ENCODE measurements around the gene ZNF853. TPM values are rescaled to one million over a fixed set of nuclear protein-coding genes. Genes with fewer than 3 reads are reported as not detected.

Gene ZNF853
- total RNA-seq, 1 donor from 2014 or later: 25.7 TPM

DNA sequence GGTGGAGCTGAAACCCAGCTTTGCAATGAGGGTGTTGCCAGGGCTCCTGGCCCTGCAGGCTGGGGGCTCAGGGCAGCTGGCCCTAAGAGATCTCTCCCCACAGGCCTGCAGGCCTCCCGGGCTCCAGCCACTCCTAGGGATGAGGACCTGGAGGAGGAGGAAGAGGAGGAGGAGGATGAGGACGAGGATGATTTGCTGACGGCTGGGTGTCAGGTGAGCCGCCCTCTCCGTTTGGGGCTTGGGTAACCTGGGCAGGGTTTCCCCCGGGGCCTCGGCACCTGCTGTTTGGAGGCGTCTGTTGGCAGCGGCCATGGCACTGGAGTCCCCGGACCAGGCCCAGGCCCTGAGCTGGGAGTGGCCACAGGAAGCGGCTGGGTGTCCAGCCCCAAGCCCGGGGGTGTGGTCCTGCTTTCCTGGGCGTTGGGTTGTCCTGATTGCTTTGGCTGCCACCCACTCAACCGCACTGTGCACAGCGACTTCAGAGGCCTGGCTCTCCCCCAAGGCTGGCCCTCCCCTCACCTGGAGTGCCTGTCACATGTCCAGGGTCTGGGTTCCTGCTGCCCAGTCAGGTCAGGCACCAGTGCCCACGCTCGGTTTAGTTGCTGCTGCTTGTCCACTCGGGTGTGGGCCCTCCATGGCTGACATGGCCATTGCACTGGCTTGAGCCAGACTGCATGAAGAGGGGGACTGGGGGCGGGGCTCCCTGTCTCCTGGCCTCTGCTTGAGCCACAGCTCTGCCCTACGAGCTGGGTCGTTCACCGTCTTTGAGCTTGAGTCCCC lies 27.6 kb downstream of the ZNF853 start:
- Histone ChIP-seq H3K27me3 (ENCODE audit: control insufficient read depth, insufficient read depth, low read length) (no peaks in the 10 kb centered on the region), H3K4me3 (ENCODE audit: low read depth, low read length) (no peak overlapping the region), H3K36me3 (ENCODE audit: control insufficient read depth, insufficient read depth, low read length) (peaks cover 1% of the 10 kb centered on the region)
- no peak for DNase-seq (ENCODE audit: low read depth)
- TF ChIP-seq, protein P1, sequence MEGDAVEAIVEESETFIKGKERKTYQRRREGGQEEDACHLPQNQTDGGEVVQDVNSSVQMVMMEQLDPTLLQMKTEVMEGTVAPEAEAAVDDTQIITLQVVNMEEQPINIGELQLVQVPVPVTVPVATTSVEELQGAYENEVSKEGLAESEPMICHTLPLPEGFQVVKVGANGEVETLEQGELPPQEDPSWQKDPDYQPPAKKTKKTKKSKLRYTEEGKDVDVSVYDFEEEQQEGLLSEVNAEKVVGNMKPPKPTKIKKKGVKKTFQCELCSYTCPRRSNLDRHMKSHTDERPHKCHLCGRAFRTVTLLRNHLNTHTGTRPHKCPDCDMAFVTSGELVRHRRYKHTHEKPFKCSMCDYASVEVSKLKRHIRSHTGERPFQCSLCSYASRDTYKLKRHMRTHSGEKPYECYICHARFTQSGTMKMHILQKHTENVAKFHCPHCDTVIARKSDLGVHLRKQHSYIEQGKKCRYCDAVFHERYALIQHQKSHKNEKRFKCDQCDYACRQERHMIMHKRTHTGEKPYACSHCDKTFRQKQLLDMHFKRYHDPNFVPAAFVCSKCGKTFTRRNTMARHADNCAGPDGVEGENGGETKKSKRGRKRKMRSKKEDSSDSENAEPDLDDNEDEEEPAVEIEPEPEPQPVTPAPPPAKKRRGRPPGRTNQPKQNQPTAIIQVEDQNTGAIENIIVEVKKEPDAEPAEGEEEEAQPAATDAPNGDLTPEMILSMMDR (IDR thresholded peaks at IDR 0.05; ENCODE audit: insufficient read depth, low read length, poor library complexity, severe bottlenecking): no peak

DNA sequence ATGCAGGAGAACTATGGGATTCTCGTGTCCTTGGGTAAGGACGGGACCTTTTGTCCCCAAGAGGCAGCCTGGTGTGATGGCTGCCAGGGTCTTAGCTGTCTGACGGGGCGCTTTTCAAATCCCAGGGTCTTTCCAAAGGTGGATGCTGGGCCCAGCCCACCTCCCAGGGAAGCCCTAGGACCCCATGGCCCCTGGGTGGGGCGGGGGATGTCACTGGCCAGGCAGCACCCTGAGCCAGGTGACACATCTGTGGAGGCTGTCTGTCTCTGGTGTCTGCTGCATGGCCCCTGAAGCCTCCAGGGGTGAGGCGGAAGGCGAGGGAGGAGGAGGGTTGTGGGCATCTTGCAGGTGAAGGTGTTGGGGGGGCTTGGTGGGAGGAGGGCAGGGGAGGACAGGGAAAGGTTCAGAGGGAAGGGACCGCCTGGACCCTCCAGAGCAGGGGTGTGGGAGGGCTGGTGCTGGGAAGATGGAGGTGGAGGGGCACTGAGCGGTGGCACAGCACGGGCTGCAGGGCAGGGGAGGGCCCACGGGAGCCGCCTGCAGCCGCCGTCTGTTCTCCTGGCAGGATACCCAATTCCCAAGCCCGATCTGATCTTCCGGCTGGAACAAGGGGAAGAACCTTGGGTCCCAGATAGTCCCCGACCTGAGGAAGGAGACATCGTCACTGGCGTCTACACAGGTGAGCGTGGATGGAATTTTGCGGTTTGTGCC lies 28.7 kb downstream of the ZNF853 start:
- Histone ChIP-seq H3K27me3 (ENCODE audit: control insufficient read depth, insufficient read depth, low read length) (no peaks in the 10 kb centered on the region), H3K4me3 (ENCODE audit: low read depth, low read length) (no peak overlapping the region), H3K36me3 (ENCODE audit: control insufficient read depth, insufficient read depth, low read length) (peaks cover 1% of the 10 kb centered on the region)
- DNase-seq (ENCODE audit: low read depth): no peak
- TF ChIP-seq, protein P1 (IDR thresholded peaks at IDR 0.05; ENCODE audit: insufficient read depth, low read length, poor library complexity, severe bottlenecking): no peak

DNA sequence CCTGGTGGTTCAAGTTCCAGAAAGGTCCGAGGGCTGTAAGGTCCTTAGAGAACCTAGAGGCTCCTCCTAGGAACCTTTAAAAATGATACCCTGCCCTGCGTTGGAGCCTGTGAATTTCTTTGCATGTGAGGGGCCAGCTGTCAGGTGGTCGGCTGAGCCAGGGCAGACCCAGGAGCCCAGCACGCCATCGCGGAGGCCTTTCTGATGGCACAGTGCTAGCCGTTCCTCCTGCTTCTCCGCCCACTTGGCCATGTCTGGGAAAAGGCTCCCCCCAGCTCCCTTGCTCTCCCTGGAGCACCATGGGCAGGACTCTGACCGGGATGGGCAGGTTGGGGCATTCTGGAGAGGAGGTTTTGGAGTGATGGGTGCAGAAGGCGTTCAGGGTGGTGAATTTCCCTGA lies 29.3 kb downstream of the ZNF853 start:
- Histone ChIP-seq H3K36me3 (ENCODE audit: control insufficient read depth, insufficient read depth, low read length) (peaks cover 1% of the 10 kb centered on the region), H3K4me3 (ENCODE audit: low read depth, low read length) (no peak overlapping the region), H3K27me3 (ENCODE audit: control insufficient read depth, insufficient read depth, low read length) (no peaks in the 10 kb centered on the region)
- TF ChIP-seq, protein P1 (IDR thresholded peaks at IDR 0.05; ENCODE audit: insufficient read depth, low read length, poor library complexity, severe bottlenecking): no peak
- no peak for DNase-seq (ENCODE audit: low read depth)

DNA sequence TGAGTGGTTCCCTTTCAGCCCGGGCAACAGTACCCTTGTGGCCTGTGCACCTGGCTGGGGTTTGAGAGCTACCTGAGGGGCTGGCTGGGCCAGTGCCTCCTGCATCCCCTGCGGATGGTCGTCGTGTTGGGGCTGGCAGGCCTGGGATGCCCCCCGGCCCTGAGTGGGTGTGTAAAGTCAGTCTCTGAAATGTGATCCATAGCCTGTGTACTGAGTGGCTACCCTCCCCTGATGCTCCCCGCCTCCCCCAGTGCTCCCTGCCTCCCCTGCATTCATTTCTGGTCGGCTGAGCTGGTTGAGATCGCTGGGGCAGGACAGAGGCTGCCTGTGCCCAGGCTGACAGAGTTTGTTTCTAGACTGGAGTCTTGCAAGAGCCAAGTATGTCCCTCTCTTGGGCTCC lies 31.1 kb downstream of the ZNF853 start:
- TF ChIP-seq, protein P1 (IDR thresholded peaks at IDR 0.05; ENCODE audit: insufficient read depth, low read length, poor library complexity, severe bottlenecking): no peak

DNA sequence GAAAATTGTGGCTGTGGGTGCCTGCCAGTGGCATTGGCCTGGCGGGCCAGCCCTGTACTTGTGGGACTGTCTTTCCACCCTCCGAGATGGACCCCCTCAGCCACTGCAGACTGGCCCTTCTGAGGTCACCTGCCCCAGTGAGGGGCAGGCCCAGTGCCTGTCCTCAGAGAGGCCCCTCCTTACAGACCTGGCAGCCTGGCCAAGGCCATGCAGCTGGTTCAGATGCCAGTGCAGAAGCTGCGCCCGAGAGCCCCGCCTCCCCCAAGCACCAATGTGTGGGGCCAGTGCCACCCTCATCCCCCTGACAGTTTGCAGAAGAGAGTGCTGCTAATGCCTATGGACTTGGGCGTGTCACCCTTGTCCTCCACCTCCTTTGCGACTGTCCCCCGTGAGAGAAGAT lies 31.7 kb downstream of the ZNF853 start:
- DNase-seq (ENCODE audit: low read depth): no peak
- TF ChIP-seq, protein P1 (IDR thresholded peaks at IDR 0.05; ENCODE audit: insufficient read depth, low read length, poor library complexity, severe bottlenecking): no peak
- Histone ChIP-seq H3K27me3 (ENCODE audit: control insufficient read depth, insufficient read depth, low read length) (no peaks in the 10 kb centered on the region), H3K4me3 (ENCODE audit: low read depth, low read length) (no peak overlapping the region), H3K36me3 (ENCODE audit: control insufficient read depth, insufficient read depth, low read length) (peaks cover 1% of the 10 kb centered on the region)

More for the DNA sequence above, 31.1 kb downstream of the ZNF853 start:
- no peaks in the 10 kb centered on the region for H3K27me3 ChIP-seq (ENCODE audit: control insufficient read depth, insufficient read depth, low read length)
- DNase-seq (ENCODE audit: low read depth): no peak
- peaks cover 1% of the 10 kb centered on the region for H3K36me3 ChIP-seq (ENCODE audit: control insufficient read depth, insufficient read depth, low read length)
- no peak overlapping the region for H3K4me3 ChIP-seq (ENCODE audit: low read depth, low read length)

Data from kidney epithelial cell (primary cell).